ENCODE results near the gene MEF2C. TPM values are rescaled to one million over a fixed set of nuclear protein-coding genes. Genes with fewer than 3 reads are reported as not detected.

The MEF2C gene
- total and polyA plus RNA-seq, 2 experiments from 2014 or later, result 0.97 to 1.6 TPM

- Mint-ChIP-seq H3K4me3 (no peak overlapping the region), H3K9me3 (no peaks in the 10 kb centered on the region), H3K27me3 (ENCODE audit: insufficient read depth, low read depth, poor library complexity) (no peaks in the 10 kb centered on the region), H3K36me3 (ENCODE audit: low read depth) (no peaks in the 10 kb centered on the region), H3K4me1 (peaks cover 40% of the 10 kb centered on the region), H3K27ac (no peak overlapping the region)
- Histone ChIP-seq H3K27ac (ENCODE audit: low read depth) (no peak overlapping the region), H3K4me2 (no peak overlapping the region), H4K20me1 (replicated peaks; ENCODE audit: insufficient read depth) (no peaks in the 10 kb centered on the region), H3K36me3 (ENCODE audit: insufficient read depth) (no peaks in the 10 kb centered on the region), H3K9me2 (ENCODE audit: insufficient read depth) (no peaks in the 10 kb centered on the region), H3F3A (replicated peaks; ENCODE audit: low read depth) (no peaks in the 10 kb centered on the region), H3K4me1 (ENCODE audit: insufficient read depth) (peaks cover 40% of the 10 kb centered on the region), H3K4me3 (no peak overlapping the region), H2AFZ (no peak overlapping the region), H3K79me2 (replicated peaks; ENCODE audit: insufficient read depth) (no peaks in the 10 kb centered on the region), H3K27me3 (ENCODE audit: insufficient read depth) (no peaks in the 10 kb centered on the region)
- no peak for ATAC-seq
- TF ChIP-seq REST (IDR thresholded peaks at IDR 0.05; ENCODE audit: unreplicated experiment) (no peak), EZH2 (IDR thresholded peaks at IDR 0.05; ENCODE audit: low read depth, unreplicated experiment) (no peak), CTCF (conservative IDR thresholded peaks at IDR 0.05; ENCODE audit: low read depth in 2 of 2) (no peak), JUNB (IDR thresholded peaks at IDR 0.05; ENCODE audit: unreplicated experiment) (no peak), ETS1 (IDR thresholded peaks at IDR 0.05) (no peak), STAT1 (IDR thresholded peaks at IDR 0.05; ENCODE audit: unreplicated experiment) (no peak), ZNF331 (CRISPR knock-in tag; IDR thresholded peaks at IDR 0.05; ENCODE audit: low read depth) (no peak), NANOG (IDR thresholded peaks at IDR 0.05; ENCODE audit: borderline replicate concordance) (no peak), ZNF114 (CRISPR knock-in tag; IDR thresholded peaks at IDR 0.05) (no peak), EZH2phosphoT487 (IDR thresholded peaks at IDR 0.05; ENCODE audit: unreplicated experiment) (no peak), CREB1 (CRISPR knock-in tag; IDR thresholded peaks at IDR 0.05; ENCODE audit: low read depth) (no peak), POLR2AphosphoS5 (IDR thresholded peaks at IDR 0.05; ENCODE audit: low read depth) (no peak), ZNF462 (CRISPR knock-in tag; IDR thresholded peaks at IDR 0.05) (no peak)
- no peak for DNase-seq (ENCODE audit: low spot score)
Measured at GRCh38 chr5:88818296-88818695, 64.7 kb downstream of the MEF2C start.
